HepG2 (cell line): ENCODE data around the gene U2AF1L4. TPM values are rescaled to one million over a fixed set of nuclear protein-coding genes. Genes with fewer than 3 reads are reported as not detected.
A peak's percentile ranks its signal among the peaks of the same experiment; 100 is the strongest.

Source experiments
- ATAC-seq: fragments of 200-7000 bp; cut with Tn5 transposase; 3 replicates; pipeline ENCODE4 v1.9.1; 2020; ENCODE audit warnings: mild to moderate bottlenecking, moderate library complexity
- BruUV-seq: library from RNA; stranded (reverse); fragments of 400-500 nt; replicated peaks from 2 replicates; lab custom pipeline; 2021; lab: Mats Ljungman, UMichigan
- CTCF ChIA-PET: fragments of 300-600 bp; formaldehyde crosslinking; extraction: SDS; loops from one replicate; lab custom pipeline; 2021; ENCODE audit warnings: low total read pairs, inconsistent platforms, low intra/inter-chr PET ratio; lab: Yijun Ruan, JAX
- POLR2A ChIA-PET: fragments of 350-600 bp; sonication (Branson Sonifier 250); formaldehyde crosslinking; loops from one replicate; lab custom pipeline; 2020; ENCODE audit warnings: antibody characterized with exemption, inconsistent platforms; lab: Yijun Ruan, JAX
- DNase-seq: peaks from one replicate; pipeline ENCODE4 v3.0.0-alpha.2; 2015; ENCODE audit warnings: low spot score
- FAIRE-seq: peaks from 3 replicates; lab custom pipeline; 2011; peaks lifted over from hg19 to GRCh38; lab: Jason Lieb, UNC
- H2AFZ ChIP-seq: one replicate; pipeline ENCODE4 v1.6.1; 2011; ENCODE audit warnings: low read length, inconsistent platforms
- H3K27ac ChIP-seq: fragments of 300-600 bp; 3 replicates; pipeline ENCODE4 v1.8.0; 2011; ENCODE audit warnings: mixed run types, mild to moderate bottlenecking, mixed read lengths, low read length, inconsistent platforms; ENCODE audit not compliant: insufficient read depth; ENCODE audit errors: extremely low read length
- H3K27me3 ChIP-seq, 2 experiments: fragments of 200-600 bp in 1 of 2; 2 replicates in 1 of 2; 3 replicates in 1 of 2; pipeline versions ENCODE4 v1.6.0 to v1.8.0; 2011; ENCODE audit warnings: low read length in 2 of 2, mild to moderate bottlenecking in 2 of 2, moderate library complexity in 2 of 2, inconsistent platforms in 1 of 2; ENCODE audit not compliant: insufficient read depth in 2 of 2, control insufficient read depth in 1 of 2
- H3K36me3 ChIP-seq, 2 experiments: fragments of 200-600 bp in 1 of 2; replicated peaks in 1 of 2; 2 replicates in 1 of 2; 3 replicates in 1 of 2; pipeline versions ENCODE4 v1.5.1 to v1.8.0; 2011; ENCODE audit warnings: low read length in 2 of 2, inconsistent platforms in 1 of 2; ENCODE audit not compliant: insufficient read depth in 2 of 2, control insufficient read depth in 1 of 2
- H3K4me1 ChIP-seq: 2 replicates; pipeline ENCODE4 v1.5.1; 2012; ENCODE audit warnings: low read length, inconsistent platforms; ENCODE audit not compliant: insufficient read depth
- H3K4me2 ChIP-seq: 2 replicates; pipeline ENCODE4 v1.6.0; 2011; ENCODE audit warnings: low read depth, low read length, inconsistent platforms
- H3K4me3 ChIP-seq, 3 experiments: fragments of 200-600 bp in 1 of 3; sonication (generic), shearing (Covaris generic) in 1 of 3; replicated peaks in 1 of 3; 2 replicates each; pipeline ENCODE4 v1.5.1; 2011 to 2016; ENCODE audit warnings: low read length in 3 of 3, inconsistent platforms in 2 of 3, low read depth in 2 of 3, mild to moderate bottlenecking in 2 of 3, control low read depth in 1 of 3, mixed read lengths in 1 of 3; ENCODE audit not compliant: insufficient read depth in 1 of 3
- H3K79me2 ChIP-seq: one replicate; pipeline ENCODE4 v1.6.1; 2011; ENCODE audit warnings: low read length, inconsistent platforms; ENCODE audit not compliant: insufficient read depth
- H3K9ac ChIP-seq: 2 replicates; pipeline ENCODE4 v1.6.0; 2011; ENCODE audit warnings: mild to moderate bottlenecking, low read depth, low read length, inconsistent platforms; ENCODE audit not compliant: insufficient read depth
- H3K9me3 ChIP-seq: 2 replicates; pipeline ENCODE4 v1.5.1; 2012; ENCODE audit warnings: mild to moderate bottlenecking, low read length
- H4K20me1 ChIP-seq: 2 replicates; pipeline ENCODE4 v1.6.0; 2011; ENCODE audit warnings: inconsistent platforms, mild to moderate bottlenecking, low read length, moderate library complexity; ENCODE audit not compliant: insufficient read depth
- ARID2 ChIP-seq: sonication (generic); formaldehyde crosslinking; IDR thresholded peaks from 2 replicates; pipeline ENCODE4 v1.8.1; 2022; ENCODE audit warnings: mild to moderate bottlenecking, missing genetic modification reagents, borderline replicate concordance
- CBX1 ChIP-seq: IDR thresholded peaks from one replicate; pipeline ENCODE4 v1.6.1; 2016; ENCODE audit warnings: antibody characterized with exemption, low read depth
- CHCHD3 ChIP-seq: sonication (generic); formaldehyde crosslinking; IDR thresholded peaks from 2 replicates; pipeline ENCODE4 v1.8.0; 2022; ENCODE audit warnings: mild to moderate bottlenecking, missing genetic modification reagents, moderate library complexity
- PHF5A ChIP-seq: IDR thresholded peaks from one replicate; pipeline ENCODE4 v1.6.1; 2018; ENCODE audit warnings: low read depth, missing genetic modification reagents; ENCODE audit not compliant: unreplicated experiment
- RCOR2 ChIP-seq: IDR thresholded peaks from 2 replicates; pipeline ENCODE4 v1.6.1; 2016; ENCODE audit warnings: missing biosample characterization, missing genetic modification reagents
- SP5 ChIP-seq: IDR thresholded peaks from 2 replicates; pipeline ENCODE4 v1.6.1; 2016; ENCODE audit warnings: low read depth, borderline replicate concordance
- TGIF2 ChIP-seq: IDR thresholded peaks from 2 replicates; pipeline ENCODE4 v1.6.1; 2016; ENCODE audit warnings: control low read depth, missing compliant biosample characterization
- ZC3H13 ChIP-seq: sonication (generic); formaldehyde crosslinking; IDR thresholded peaks from 2 replicates; pipeline ENCODE4 v1.8.1; 2023; ENCODE audit warnings: mild to moderate bottlenecking, missing genetic modification reagents, moderate library complexity
- ZFP90 ChIP-seq: sonication (generic); formaldehyde crosslinking; IDR thresholded peaks from 2 replicates; pipeline ENCODE4 v1.8.0; 2022; ENCODE audit warnings: missing genetic modification reagents, mild to moderate bottlenecking, inconsistent platforms, borderline replicate concordance
- ZNF577 ChIP-seq: sonication (generic); formaldehyde crosslinking; IDR thresholded peaks from 2 replicates; pipeline ENCODE4 v1.4.0; 2020; ENCODE audit warnings: mild to moderate bottlenecking, low read depth, missing genetic modification reagents, borderline replicate concordance
- ZNF777 ChIP-seq: sonication (generic); formaldehyde crosslinking; IDR thresholded peaks from 2 replicates; pipeline ENCODE4 v1.4.0; 2020; ENCODE audit warnings: missing genetic modification reagents
- WGBS: methylation state at CpG from one replicate; pipeline ENCODE4 v1.1.6; 2017; ENCODE audit warnings: low lambda C conversion rate; 5-methylcytosine and 5-hydroxymethylcytosine counted together
- in situ Hi-C: cut with HindIII; loops from 2 replicates; pipeline ENCODE4 v1.10.0; 2017; ENCODE audit warnings: low pct_unique_long_range_greater_than_20kb; ENCODE audit not compliant: extremely low pct_ligation_motif_present
- intact Hi-C: fragments of 100-400 bp; cut with micrococcal nuclease; formaldehyde crosslinking; loops from one replicate; pipeline ENCODE4 v1.10.0; 2022; ENCODE audit not compliant: unreplicated experiment
- polyA plus RNA-seq, 8 experiments: library from polyadenylated mRNA; depleted of rRNA in 3 of 8; stranded (reverse) in 7 of 8; unstranded in 1 of 8; fragments of >200 nt; fragmentation: Illumina TruSeq in 4 of 8; extraction: Trizol in 4 of 8; gene quantifications; 2 replicates each; pipeline versions ENCODE4 v1.2.1 to v1.2.3, GENCODE V29; 2011 to 2016; ENCODE audit warnings: low read depth in 4 of 8, missing spikeins in 1 of 8, mixed read lengths in 1 of 8; ENCODE audit not compliant: insufficient read depth in 1 of 8
- total RNA-seq, 5 experiments: library from RNA; depleted of rRNA; stranded (reverse); fragments of >200 nt; fragmentation: Illumina TruSeq; extraction: Trizol; gene quantifications; 2 replicates each; pipeline ENCODE4 v1.2.3, GENCODE V29; 2016; ENCODE audit warnings: low read depth in 1 of 5
- TF ChIP-seq, protein P1 (sequence below): sonication (generic); formaldehyde crosslinking; IDR thresholded peaks from 2 replicates; pipeline ENCODE4 v1.5.1; 2020; ENCODE audit warnings: mild to moderate bottlenecking, moderate library complexity, missing genetic modification reagents
- TF ChIP-seq, protein P2 (sequence below): sonication (generic); formaldehyde crosslinking; IDR thresholded peaks from 2 replicates; pipeline ENCODE4 v1.4.0; 2020; ENCODE audit warnings: mild to moderate bottlenecking, missing genetic modification reagents, borderline replicate concordance
- TF ChIP-seq, protein P3 (sequence below): sonication (generic); formaldehyde crosslinking; IDR thresholded peaks from 2 replicates; pipeline ENCODE4 v1.4.0; 2020; ENCODE audit warnings: low read depth, missing genetic modification reagents

U2AF1L4 gene
- total and polyA plus RNA-seq, 2 of the 13 experiments (the other 11 are each of a cell fraction or from before 2014, with no cell fraction given) = 7.9 to 15.4 TPM

DNA sequence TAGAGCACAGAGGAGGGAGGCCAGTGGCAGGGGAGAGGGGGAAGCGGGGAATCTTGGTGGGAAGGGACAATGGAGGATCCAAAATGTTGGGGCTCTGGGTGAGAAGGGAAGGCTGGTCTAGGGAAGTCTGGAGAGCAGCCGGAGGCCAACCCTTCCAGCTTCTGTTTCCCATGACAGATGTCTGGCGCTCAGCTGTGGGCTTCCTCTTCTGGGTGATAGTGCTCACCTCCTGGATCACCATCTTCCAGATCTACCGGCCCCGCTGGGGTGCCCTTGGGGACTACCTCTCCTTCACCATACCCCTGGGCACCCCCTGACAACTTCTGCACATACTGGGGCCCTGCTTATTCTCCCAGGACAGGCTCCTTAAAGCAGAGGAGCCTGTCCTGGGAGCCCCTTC lies 1.3 kb upstream of the U2AF1L4 start (continued):
- TF ChIP-seq, protein P1, sequence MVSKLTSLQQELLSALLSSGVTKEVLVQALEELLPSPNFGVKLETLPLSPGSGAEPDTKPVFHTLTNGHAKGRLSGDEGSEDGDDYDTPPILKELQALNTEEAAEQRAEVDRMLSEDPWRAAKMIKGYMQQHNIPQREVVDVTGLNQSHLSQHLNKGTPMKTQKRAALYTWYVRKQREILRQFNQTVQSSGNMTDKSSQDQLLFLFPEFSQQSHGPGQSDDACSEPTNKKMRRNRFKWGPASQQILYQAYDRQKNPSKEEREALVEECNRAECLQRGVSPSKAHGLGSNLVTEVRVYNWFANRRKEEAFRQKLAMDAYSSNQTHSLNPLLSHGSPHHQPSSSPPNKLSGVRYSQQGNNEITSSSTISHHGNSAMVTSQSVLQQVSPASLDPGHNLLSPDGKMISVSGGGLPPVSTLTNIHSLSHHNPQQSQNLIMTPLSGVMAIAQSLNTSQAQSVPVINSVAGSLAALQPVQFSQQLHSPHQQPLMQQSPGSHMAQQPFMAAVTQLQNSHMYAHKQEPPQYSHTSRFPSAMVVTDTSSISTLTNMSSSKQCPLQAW (CRISPR knock-in tag) = no peak
- TF ChIP-seq PHF5A (CRISPR knock-in tag) (no peak), ZNF777 (CRISPR knock-in tag) (no peak), CHCHD3 (CRISPR knock-in tag) (no peak), ZC3H13 (no peak), CBX1 (no peak)
- TF ChIP-seq, protein P2, sequence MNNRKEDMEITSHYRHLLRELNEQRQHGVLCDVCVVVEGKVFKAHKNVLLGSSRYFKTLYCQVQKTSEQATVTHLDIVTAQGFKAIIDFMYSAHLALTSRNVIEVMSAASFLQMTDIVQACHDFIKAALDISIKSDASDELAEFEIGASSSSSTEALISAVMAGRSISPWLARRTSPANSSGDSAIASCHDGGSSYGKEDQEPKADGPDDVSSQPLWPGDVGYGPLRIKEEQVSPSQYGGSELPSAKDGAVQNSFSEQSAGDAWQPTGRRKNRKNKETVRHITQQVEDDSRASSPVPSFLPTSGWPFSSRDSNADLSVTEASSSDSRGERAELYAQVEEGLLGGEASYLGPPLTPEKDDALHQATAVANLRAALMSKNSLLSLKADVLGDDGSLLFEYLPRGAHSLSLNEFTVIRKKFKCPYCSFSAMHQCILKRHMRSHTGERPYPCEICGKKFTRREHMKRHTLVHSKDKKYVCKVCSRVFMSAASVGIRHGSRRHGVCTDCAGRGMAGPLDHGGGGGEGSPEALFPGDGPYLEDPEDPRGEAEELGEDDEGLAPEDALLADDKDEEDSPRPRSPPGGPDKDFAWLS = no peak

DNA sequence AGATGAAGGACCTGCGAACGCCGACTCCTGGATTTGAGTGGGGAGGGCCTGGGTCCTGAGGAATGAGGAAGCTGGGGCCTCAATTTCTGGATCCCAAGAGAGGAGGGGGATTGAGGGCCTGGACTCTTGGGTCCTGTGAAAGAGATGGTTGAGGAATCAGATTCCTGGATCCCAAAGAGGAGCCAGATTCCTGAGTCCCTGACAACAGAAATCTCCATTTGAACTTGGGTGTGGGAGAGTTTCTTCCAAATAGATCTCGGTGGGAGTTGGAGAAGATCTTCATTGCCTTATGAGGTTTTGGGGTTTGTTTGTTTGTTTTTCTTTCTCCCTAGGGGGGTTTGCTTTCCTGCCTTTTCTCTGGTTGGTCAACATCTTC lies 857 bp upstream of the U2AF1L4 start:
- intact Hi-C loops = loop anchor here (10.0 kb wide), 1 partner anchor 51 kb away; no protein-coding TSS in a partner anchor

More for the DNA sequence above, 857 bp upstream of the U2AF1L4 start:
- H3K36me3 ChIP-seq = no peaks in the 10 kb centered on the region
- H2AFZ ChIP-seq = no peak overlapping the region
- H3K4me3 ChIP-seq = peak overlapping the region; percentile 82 to 99 (median 96)
- no peak for FAIRE-seq
- POLR2A ChIA-PET = interaction anchor here (0.6 to 1.9 kb wide), 9 partner anchors 11 to 102 kb away, joined by 3 to 11 read pairs (median 3); partner anchors contain the start of genes COX6B1, HSPB6 and PROSER3
- no peak for TF ChIP-seq ARID2 (CRISPR knock-in tag)
- TF ChIP-seq SP5 (CRISPR knock-in tag) = no peak
- TF ChIP-seq, protein P3, sequence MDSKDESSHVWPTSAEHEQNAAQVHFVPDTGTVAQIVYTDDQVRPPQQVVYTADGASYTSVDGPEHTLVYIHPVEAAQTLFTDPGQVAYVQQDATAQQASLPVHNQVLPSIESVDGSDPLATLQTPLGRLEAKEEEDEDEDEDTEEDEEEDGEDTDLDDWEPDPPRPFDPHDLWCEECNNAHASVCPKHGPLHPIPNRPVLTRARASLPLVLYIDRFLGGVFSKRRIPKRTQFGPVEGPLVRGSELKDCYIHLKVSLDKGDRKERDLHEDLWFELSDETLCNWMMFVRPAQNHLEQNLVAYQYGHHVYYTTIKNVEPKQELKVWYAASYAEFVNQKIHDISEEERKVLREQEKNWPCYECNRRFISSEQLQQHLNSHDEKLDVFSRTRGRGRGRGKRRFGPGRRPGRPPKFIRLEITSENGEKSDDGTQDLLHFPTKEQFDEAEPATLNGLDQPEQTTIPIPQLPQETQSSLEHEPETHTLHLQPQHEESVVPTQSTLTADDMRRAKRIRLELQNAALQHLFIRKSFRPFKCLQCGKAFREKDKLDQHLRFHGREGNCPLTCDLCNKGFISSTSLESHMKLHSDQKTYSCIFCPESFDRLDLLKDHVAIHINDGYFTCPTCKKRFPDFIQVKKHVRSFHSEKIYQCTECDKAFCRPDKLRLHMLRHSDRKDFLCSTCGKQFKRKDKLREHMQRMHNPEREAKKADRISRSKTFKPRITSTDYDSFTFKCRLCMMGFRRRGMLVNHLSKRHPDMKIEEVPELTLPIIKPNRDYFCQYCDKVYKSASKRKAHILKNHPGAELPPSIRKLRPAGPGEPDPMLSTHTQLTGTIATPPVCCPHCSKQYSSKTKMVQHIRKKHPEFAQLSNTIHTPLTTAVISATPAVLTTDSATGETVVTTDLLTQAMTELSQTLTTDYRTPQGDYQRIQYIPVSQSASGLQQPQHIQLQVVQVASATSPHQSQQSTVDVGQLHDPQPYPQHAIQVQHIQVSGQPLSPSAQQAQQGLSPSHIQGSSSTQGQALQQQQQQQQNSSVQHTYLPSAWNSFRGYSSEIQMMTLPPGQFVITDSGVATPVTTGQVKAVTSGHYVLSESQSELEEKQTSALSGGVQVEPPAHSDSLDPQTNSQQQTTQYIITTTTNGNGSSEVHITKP (CRISPR knock-in tag) = no peak
- TF ChIP-seq TGIF2 (CRISPR knock-in tag) = no peak
- no peak for TF ChIP-seq ZFP90 (CRISPR knock-in tag)
- no peak for TF ChIP-seq ZNF577 (CRISPR knock-in tag)
- no peak for TF ChIP-seq RCOR2 (CRISPR knock-in tag)
- WGBS = 8% methylated on average over 4 of the region's 4 CpGs
- no TSS peak for BruUV-seq
- no peak for ATAC-seq
- peak overlapping the region; percentile 86 for H3K4me2 ChIP-seq
- DNase-seq = no peak
- H3K9ac ChIP-seq = peak overlapping the region; percentile 84
- H4K20me1 ChIP-seq = no peaks in the 10 kb centered on the region
- in situ Hi-C loops = no loop called here
- H3K4me1 ChIP-seq = peaks cover 51% of the 10 kb centered on the region
- CTCF ChIA-PET = no interaction called here
- H3K79me2 ChIP-seq = peaks cover 20% of the 10 kb centered on the region
- no peaks in the 10 kb centered on the region; a peak in 1 of 5 replicates for H3K27me3 ChIP-seq
- no peaks in the 10 kb centered on the region for H3K9me3 ChIP-seq
- peak overlapping the region; percentile 94 for H3K27ac ChIP-seq
